Right cardiac atrium (tissue), 5 donors: ENCODE data around the gene GRHL3. TPM values are rescaled to one million over a fixed set of nuclear protein-coding genes. Genes with fewer than 3 reads are reported as not detected.

Experiments
- ATAC-seq, 2 donors: fragments of 200-7000 bp; cut with Tn5 transposase; one replicate each; pipeline versions ENCODE4 v1.8.0 to v1.9.1; 2020; ENCODE audit warnings: moderate library complexity in 2 of 2, mild to moderate bottlenecking in 1 of 2
- DNase-seq, 3 donors: peaks; one replicate each; pipeline ENCODE4 v3.0.0-alpha.2; 2020
- H3K27ac ChIP-seq: one replicate; pipeline ENCODE4 v1.5.1; 2013; ENCODE audit warnings: mild to moderate bottlenecking, low read length, control low read depth, moderate library complexity
- H3K27me3 ChIP-seq: one replicate; pipeline ENCODE4 v1.6.1; 2013; ENCODE audit not compliant: control insufficient read depth, insufficient read depth
- H3K4me1 ChIP-seq: one replicate; pipeline ENCODE4 v1.6.1; 2013; ENCODE audit warnings: low read length; ENCODE audit not compliant: control insufficient read depth, insufficient read depth
- H3K4me3 ChIP-seq: one replicate; pipeline ENCODE4 v1.5.1; 2013; ENCODE audit warnings: low read length, control low read depth
- H3K9me3 ChIP-seq: one replicate; pipeline ENCODE4 v1.6.1; 2013; ENCODE audit warnings: low read length; ENCODE audit not compliant: control insufficient read depth
- WGBS: extraction: QIAGEN DNeasy Blood & Tissue Kit; methylation state at CpG from one replicate; pipeline ENCODE4 v1.1.7; 2013; 5-methylcytosine and 5-hydroxymethylcytosine counted together
- intact Hi-C, 4 donors: fragments of 100-400 bp; cut with DNase I; formaldehyde crosslinking; loops; one replicate each; pipeline versions ENCODE4 v1.11.0 to v1.14.0; 2022 to 2023
- polyA plus RNA-seq: library from polyadenylated mRNA; stranded (reverse); fragments of 200-250 nt; gene quantifications from one replicate; pipeline ENCODE4 v1.2.3, GENCODE V29; 2013
- total RNA-seq, 4 donors: library from RNA; stranded (reverse); fragmentation: NEBNext Ultra II Directional; extraction: Animal tissue kit (Norgen Biotek cat#: 25700); gene quantifications; one replicate each; pipeline ENCODE4 v1.2.1, GENCODE V29; 2021
- donor health status: healthy with polysubstance abuse.
- donor health status: DM: no; HTN: yes; CAD: no.
- donor health status: DM: no; HTN: no; CAD: no.
- donor health status: DM: no; HTN: yes; CAD: no; lungs with severe emphysema.
- donor health status: DM: yes; HTN: yes; CAD: no.

GRHL3 gene
- total and polyA plus RNA-seq, 5 donors = 0.39 to 1.7 (median 0.85) TPM; not detected in 2

GRCh38 chr1:24293392-24294227 is 25.5 kb upstream of the GRHL3 start:
- no peak overlapping the region for H3K27ac ChIP-seq
- DNase-seq (no peak), ATAC-seq (no peak)
- no peak overlapping the region for H3K4me3 ChIP-seq
- 90% methylated on average over 16 of the region's 16 CpGs for WGBS
- intact Hi-C loops = no loop called here
- no peaks in the 10 kb centered on the region for H3K4me1 ChIP-seq
- no peaks in the 10 kb centered on the region for H3K27me3 ChIP-seq
- H3K9me3 ChIP-seq = no peaks in the 10 kb centered on the region

DNA sequence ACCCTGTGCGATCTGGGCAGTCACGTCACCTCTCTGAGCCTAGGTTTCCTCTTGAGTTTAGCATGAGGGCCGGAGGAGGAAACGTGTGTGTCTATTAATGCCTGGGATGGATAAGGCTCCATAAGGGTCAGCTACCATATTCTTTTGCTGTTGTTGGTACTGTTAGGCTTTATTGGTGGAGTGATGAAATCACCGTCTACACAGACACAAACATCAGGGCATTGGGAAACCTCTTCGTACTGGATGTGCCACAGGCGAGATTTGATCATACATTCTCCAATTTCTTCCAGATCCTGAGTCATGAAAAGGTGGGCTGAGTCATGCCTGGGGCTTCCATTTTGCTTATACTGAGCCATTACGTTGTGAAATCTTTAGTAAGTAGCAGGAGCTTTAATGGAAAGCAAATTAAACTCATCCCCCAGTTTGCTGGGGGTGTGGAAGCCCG is 24.9 kb upstream of the GRHL3 start:
- no peak for ATAC-seq
- intact Hi-C loops = no loop called here
- H3K4me1 ChIP-seq = no peaks in the 10 kb centered on the region
- no peak overlapping the region for H3K4me3 ChIP-seq
- DNase-seq = no peak
- H3K27me3 ChIP-seq = no peaks in the 10 kb centered on the region
- peak overlapping the region; percentile 26 for H3K27ac ChIP-seq
- WGBS = 79% methylated on average over 9 of the region's 9 CpGs
- H3K9me3 ChIP-seq = no peaks in the 10 kb centered on the region

DNA sequence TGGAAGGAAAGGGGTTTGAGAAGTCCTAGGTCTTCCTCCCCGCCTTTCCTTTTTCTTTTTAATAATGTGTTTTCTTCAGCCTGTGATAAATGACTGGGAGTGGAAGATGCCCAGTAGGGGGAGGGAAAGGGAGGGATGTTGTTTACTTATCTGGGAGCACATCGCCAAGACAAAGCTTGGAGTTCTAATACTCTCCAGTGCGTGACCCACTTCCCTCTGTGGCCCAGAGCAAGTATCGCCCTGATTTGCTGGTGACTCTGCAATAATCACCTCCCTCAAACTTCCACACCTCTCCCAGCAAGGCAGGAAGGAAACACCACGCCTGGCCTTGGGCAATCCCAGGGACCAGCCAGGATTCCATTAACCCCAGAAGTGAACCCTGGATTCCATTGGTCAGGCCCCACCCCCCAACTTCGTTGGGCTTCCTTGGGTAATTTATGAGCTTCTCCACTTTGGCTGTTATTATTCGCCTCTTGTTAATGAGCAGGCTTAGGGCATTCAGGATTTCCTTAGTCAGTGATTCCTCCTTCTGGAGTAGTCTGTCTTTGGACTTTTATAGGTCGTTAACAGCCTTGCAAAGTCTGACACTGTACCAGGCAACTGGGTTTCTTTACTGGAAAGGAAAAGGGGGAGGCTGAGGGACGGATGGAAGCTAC is 24.3 kb upstream of the GRHL3 start:
- WGBS = 48% methylated on average over 9 of the region's 9 CpGs
- Histone ChIP-seq H3K27ac (peak overlapping the region; percentile 26), H3K4me1 (no peaks in the 10 kb centered on the region), H3K4me3 (no peak overlapping the region), H3K27me3 (no peaks in the 10 kb centered on the region), H3K9me3 (no peaks in the 10 kb centered on the region)
- intact Hi-C loops = no loop called here
- DNase-seq (peak; percentile 70 to 76 (median 73)), ATAC-seq (peak; percentile 83 to 97)

DNA sequence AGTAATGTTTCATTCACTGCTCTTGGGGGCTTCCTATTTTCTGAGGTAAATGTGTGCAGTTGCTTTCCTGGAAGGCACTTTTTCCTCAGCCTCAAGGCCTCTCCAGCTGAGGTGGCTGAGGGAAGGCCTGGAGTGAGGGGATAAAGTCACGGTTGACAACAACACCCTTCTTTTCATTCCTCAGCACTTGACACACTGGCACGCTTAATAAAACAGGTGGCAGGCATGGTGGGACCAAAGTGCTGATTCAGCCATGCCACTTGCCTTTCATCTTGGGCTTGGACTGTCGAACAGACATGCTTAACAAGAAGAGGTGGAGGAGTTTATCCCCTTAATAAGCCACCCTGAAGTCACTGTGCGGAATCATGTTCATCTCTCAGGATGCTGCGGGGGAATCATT is 23.6 kb upstream of the GRHL3 start:
- H3K27me3 ChIP-seq = no peaks in the 10 kb centered on the region
- WGBS = 93% methylated on average over 5 of the region's 5 CpGs
- ATAC-seq (no peak), DNase-seq (no peak)
- no peak overlapping the region for H3K27ac ChIP-seq
- H3K9me3 ChIP-seq = no peaks in the 10 kb centered on the region
- H3K4me3 ChIP-seq = no peak overlapping the region
- H3K4me1 ChIP-seq = no peaks in the 10 kb centered on the region
- intact Hi-C loops = no loop called here

DNA sequence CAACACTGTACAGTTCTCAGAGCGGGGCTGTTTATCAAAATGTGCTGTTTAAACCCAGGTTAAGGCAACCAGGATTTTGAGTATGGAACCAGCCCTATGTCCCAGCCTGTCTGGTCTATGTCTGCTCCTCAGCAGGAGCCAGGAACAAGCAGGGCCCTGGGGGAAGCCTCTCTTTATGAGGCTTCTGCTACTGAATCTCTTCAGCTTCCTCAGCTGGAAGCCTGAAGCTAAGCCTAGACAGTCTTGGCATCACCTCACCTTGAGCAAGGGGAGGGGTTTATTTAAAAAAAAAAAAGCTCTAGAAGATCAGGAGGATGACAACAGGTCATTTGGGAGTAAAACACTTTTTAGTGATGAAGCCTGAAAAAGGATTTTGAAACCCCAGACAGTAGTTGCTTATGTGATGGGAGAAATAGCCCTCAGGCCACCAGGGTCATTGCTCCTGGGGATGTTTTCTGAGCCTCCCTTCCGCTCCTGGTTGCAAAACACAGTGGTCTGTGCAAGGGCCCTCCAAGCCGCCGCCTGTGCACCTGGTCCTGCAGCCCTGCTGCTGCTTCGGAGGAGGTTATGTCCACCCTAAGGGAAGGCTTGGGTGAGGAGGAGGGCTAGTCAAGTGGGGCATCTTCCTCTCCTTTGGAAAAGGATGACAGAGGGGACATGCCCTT is 21.8 kb upstream of the GRHL3 start:
- H3K27me3 ChIP-seq = no peaks in the 10 kb centered on the region
- no peak overlapping the region for H3K27ac ChIP-seq
- ATAC-seq (no peak), DNase-seq (no peak)
- no peaks in the 10 kb centered on the region for H3K4me1 ChIP-seq
- H3K4me3 ChIP-seq = no peak overlapping the region
- intact Hi-C loops = no loop called here
- 87% methylated on average over 5 of the region's 5 CpGs for WGBS
- H3K9me3 ChIP-seq = no peaks in the 10 kb centered on the region

GRCh38 chr1:24297852-24298232 is 21.3 kb upstream of the GRHL3 start:
- Histone ChIP-seq H3K4me1 (no peaks in the 10 kb centered on the region), H3K27ac (no peak overlapping the region), H3K9me3 (no peaks in the 10 kb centered on the region), H3K4me3 (no peak overlapping the region), H3K27me3 (no peaks in the 10 kb centered on the region)
- 78% methylated on average over 4 of the region's 4 CpGs for WGBS
- intact Hi-C loops = no loop called here
- ATAC-seq = no peak
- no peak for DNase-seq

DNA sequence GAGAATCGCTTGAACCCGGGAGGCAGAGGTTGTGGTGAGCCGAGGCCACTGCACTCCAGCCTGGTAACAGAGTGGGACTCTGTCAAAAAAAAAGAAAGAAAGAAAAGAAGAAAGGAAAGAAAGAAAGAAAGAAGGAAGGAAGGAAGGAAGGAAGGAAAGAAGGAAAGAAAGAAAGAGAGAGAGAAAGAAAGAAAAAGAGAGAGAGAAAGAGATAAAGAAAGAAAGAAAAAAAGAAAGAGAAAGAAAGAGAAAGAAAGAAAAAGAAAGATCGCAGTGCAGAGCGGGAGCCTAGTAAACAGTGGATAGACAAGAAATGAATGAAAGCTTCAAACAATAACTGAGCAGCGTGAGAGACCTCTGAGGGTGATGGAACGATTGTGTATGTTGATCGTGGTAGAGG is 20.6 kb upstream of the GRHL3 start:
- Histone ChIP-seq H3K27me3 (no peaks in the 10 kb centered on the region), H3K4me1 (no peaks in the 10 kb centered on the region), H3K9me3 (no peaks in the 10 kb centered on the region), H3K4me3 (no peak overlapping the region), H3K27ac (no peak overlapping the region)
- intact Hi-C loops = no loop called here
- ATAC-seq (no peak), DNase-seq (no peak)
- 89% methylated on average over 8 of the region's 8 CpGs for WGBS

DNA sequence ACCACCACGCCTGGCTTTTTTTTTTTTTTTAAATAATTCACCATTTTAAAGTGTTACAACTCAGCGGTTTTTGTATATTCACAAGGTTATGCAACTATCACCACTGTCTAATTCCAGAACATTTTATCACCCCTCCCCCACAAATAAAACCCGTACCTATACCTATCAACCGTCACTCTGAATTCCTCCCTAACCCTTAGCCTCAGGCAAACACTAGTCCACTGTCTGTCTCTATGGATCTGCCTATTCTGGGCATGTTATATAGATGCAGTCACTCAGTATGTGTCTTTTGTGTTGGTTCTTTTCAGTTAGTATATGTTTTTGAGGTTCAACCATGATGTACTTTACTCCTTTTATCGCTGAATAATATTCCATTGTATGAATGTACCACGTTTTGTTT is 19.3 kb upstream of the GRHL3 start:
- H3K27ac ChIP-seq = no peak overlapping the region
- DNase-seq (no peak), ATAC-seq (no peak)
- intact Hi-C loops = no loop called here
- H3K9me3 ChIP-seq = no peaks in the 10 kb centered on the region
- 85% methylated on average over 6 of the region's 6 CpGs for WGBS
- no peak overlapping the region for H3K4me3 ChIP-seq
- no peaks in the 10 kb centered on the region for H3K4me1 ChIP-seq
- H3K27me3 ChIP-seq = no peaks in the 10 kb centered on the region

DNA sequence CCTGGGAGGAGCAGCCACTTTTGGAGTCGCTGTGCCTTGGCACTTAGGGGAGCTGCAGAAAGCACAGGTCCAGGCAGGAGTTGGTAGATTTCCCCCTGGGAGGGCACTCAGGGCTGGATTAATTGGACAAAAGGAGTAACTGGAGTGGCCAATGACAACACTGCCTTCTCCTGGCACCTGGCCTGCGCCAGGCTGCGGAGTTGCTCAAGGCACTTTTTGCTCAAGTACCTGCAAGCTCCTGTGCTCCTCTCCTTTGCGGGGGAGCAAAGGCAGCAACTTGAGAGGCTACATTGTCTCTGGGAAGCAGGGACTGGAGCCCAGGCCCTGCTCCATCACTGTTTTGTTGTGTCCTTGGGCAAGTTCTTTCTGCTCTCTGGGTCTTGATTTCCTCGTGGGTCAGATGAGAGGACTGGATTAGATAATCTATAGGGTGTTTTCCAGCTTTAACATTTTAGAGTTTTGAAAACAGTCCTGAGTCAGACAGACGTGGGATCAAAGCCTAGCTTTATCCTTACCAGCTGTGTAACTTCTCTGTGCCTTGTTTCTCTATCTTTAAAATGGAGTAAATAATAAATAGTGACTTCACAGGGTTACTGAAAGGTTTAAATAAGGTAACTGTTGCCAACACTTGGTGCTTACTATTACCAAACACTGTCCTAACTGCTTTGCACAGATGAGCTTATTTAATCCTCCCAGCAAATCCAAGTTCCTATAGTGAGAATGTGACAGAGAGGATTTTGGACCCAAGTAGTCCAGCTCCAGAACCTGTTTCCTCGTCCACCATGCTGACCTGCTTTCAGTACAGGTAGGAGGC is 18.0 kb upstream of the GRHL3 start:
- Histone ChIP-seq H3K9me3 (no peaks in the 10 kb centered on the region), H3K4me1 (no peaks in the 10 kb centered on the region), H3K4me3 (no peak overlapping the region), H3K27ac (no peak overlapping the region), H3K27me3 (no peaks in the 10 kb centered on the region)
- no peak for DNase-seq
- 68% methylated on average over 7 of the region's 7 CpGs for WGBS
- intact Hi-C loops = no loop called here
- ATAC-seq = no peak

DNA sequence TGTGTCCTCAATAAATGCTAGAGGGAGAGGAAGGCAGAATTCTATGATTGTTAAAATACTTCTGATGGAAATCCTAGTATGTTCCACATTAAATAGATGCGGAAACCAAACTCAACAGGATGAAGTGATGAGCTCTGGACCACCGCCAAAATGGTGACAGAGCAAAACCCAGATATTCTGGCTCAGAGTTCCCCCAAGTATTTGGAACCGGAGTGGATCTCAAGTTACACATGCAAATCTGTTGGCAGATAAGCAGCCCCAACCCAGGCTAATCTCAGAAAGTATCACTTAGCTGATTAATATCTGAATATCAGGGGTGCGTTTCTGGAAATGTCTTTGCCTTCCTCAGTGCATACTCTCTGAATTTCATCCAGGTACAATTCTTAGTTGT is 17.4 kb upstream of the GRHL3 start:
- intact Hi-C loops = no loop called here
- no peak for DNase-seq
- ATAC-seq = no peak
- no peak overlapping the region for H3K27ac ChIP-seq
- H3K4me3 ChIP-seq = no peak overlapping the region
- no peaks in the 10 kb centered on the region for H3K4me1 ChIP-seq
- no peaks in the 10 kb centered on the region for H3K9me3 ChIP-seq
- no peaks in the 10 kb centered on the region for H3K27me3 ChIP-seq
- WGBS = 22% methylated on average over 4 of the region's 4 CpGs
